Superior temporal gyrus (tissue), 1 donor: ENCODE measurements around the gene FYTTD1.

ENCODE experiments used
- DNase-seq: peaks from one replicate; pipeline ENCODE4 v3.0.0-alpha.2; 2016; ENCODE audit errors: extremely low spot score

The FYTTD1 gene

GRCh38 chr3:197737749-197738462 is 11.8 kb upstream of the FYTTD1 start:
- DNase-seq = no peak

GRCh38 chr3:197742787-197743186 is 6.9 kb upstream of the FYTTD1 start:
- no peak for DNase-seq

- DNase-seq = no peak
These were observed 3.5 kb upstream of the FYTTD1 start for GRCh38 chr3:197746209-197746608.

GRCh38 chr3:197746801-197747237 is 2.9 kb upstream of the FYTTD1 start:
- no peak for DNase-seq

GRCh38 chr3:197748597-197749314 is 927 bp upstream of the FYTTD1 start:
- peak; percentile 67 for DNase-seq

- no peak for DNase-seq
These were observed 425 bp upstream of the FYTTD1 start for GRCh38 chr3:197749315-197749600.

- DNase-seq = peak; percentile 77
These were observed 731 bp downstream of the FYTTD1 start for GRCh38 chr3:197750396-197750831.

- DNase-seq = peak; percentile 53
These were observed 1.4 kb downstream of the FYTTD1 start for GRCh38 chr3:197750858-197751737.

GRCh38 chr3:197752107-197752506 is 2.4 kb downstream of the FYTTD1 start:
- DNase-seq = no peak

GRCh38 chr3:197753263-197753662 is 3.6 kb downstream of the FYTTD1 start:
- no peak for DNase-seq

GRCh38 chr3:197756704-197757103 is 7.0 kb downstream of the FYTTD1 start:
- no peak for DNase-seq

- DNase-seq = no peak
These were observed 8.8 kb downstream of the FYTTD1 start for GRCh38 chr3:197758512-197758911.

- DNase-seq = no peak
These were observed 12.1 kb downstream of the FYTTD1 start for GRCh38 chr3:197761784-197762183.

- no peak for DNase-seq
These were observed 25.6 kb downstream of the FYTTD1 start for GRCh38 chr3:197775317-197775716.

- DNase-seq = no peak
These were observed 32.5 kb downstream of the FYTTD1 start for GRCh38 chr3:197782230-197782629.

- DNase-seq = no peak
These were observed 34.4 kb downstream of the FYTTD1 start for GRCh38 chr3:197784019-197784585.

GRCh38 chr3:197787412-197787811 is 37.7 kb downstream of the FYTTD1 start:
- no peak for DNase-seq

GRCh38 chr3:197789309-197789708 is 39.6 kb downstream of the FYTTD1 start:
- DNase-seq = no peak

- no peak for DNase-seq
These were observed 40.4 kb downstream of the FYTTD1 start for GRCh38 chr3:197790033-197790432.

- peak; percentile 81 for DNase-seq
These were observed 41.6 kb downstream of the FYTTD1 start, which contains the start of gene LRCH3 for GRCh38 chr3:197791113-197791891. TSS of gene LRCH3 (plus strand) at chr3:197791254. CDS start at chr3:197791279, 25 bp downstream.
